WTC11 (cell line): ENCODE results near the gene KLC3.

Experiments used
- ATF1 ChIP-seq: sonication (generic); formaldehyde crosslinking; IDR thresholded peaks from 2 replicates; pipeline ENCODE4 v1.8.1; 2023; ENCODE audit warnings: mild to moderate bottlenecking, moderate library complexity, missing genetic modification reagents
- CBFB ChIP-seq: sonication (generic); formaldehyde crosslinking; IDR thresholded peaks from 2 replicates; pipeline ENCODE4 v1.8.1; 2022; ENCODE audit warnings: mild to moderate bottlenecking, low read depth, missing genetic modification reagents
- CDX4 ChIP-seq: fragments of 250-450 bp; sonication (Bioruptor Pico); IDR thresholded peaks from 2 replicates; pipeline ENCODE4 v1.9.0; 2021; ENCODE audit warnings: moderate library complexity, mild to moderate bottlenecking, inconsistent platforms, borderline replicate concordance
- CREB1 ChIP-seq: sonication (generic); formaldehyde crosslinking; IDR thresholded peaks from 2 replicates; pipeline ENCODE4 v1.8.0; 2023; ENCODE audit warnings: mild to moderate bottlenecking, missing genetic modification reagents
- CTCF ChIP-seq: fragments of 200-600 bp; IDR thresholded peaks from 2 replicates; pipeline ENCODE4 v1.8.0; 2022; ENCODE audit warnings: antibody characterized with exemption
- ESRRA ChIP-seq: sonication (generic); formaldehyde crosslinking; IDR thresholded peaks from 2 replicates; pipeline ENCODE4 v1.8.1; 2022; ENCODE audit warnings: mild to moderate bottlenecking, missing genetic modification reagents, borderline replicate concordance
- HMGXB4 ChIP-seq: sonication (generic); formaldehyde crosslinking; IDR thresholded peaks from 2 replicates; pipeline ENCODE4 v1.8.1; 2023; ENCODE audit warnings: mild to moderate bottlenecking, moderate library complexity, missing genetic modification reagents
- IRF1 ChIP-seq: sonication (generic); formaldehyde crosslinking; IDR thresholded peaks from 2 replicates; pipeline ENCODE4 v1.8.0; 2023; ENCODE audit warnings: missing genetic modification reagents
- OVOL2 ChIP-seq: fragments of 250-450 bp; sonication (Bioruptor Pico); IDR thresholded peaks from 2 replicates; pipeline ENCODE4 v1.9.0; 2021; ENCODE audit warnings: mild to moderate bottlenecking, borderline replicate concordance
- ZNF263 ChIP-seq: sonication (generic); formaldehyde crosslinking; IDR thresholded peaks from 2 replicates; pipeline ENCODE4 v1.8.1; 2022; ENCODE audit warnings: low read depth, mild to moderate bottlenecking, moderate library complexity, missing genetic modification reagents

GRCh38 chr19:45354241-45354842 is 13.8 kb downstream of the KLC3 start:
- TF ChIP-seq CBFB (CRISPR knock-in tag): no peak
- TF ChIP-seq CTCF: no peak
- TF ChIP-seq IRF1: no peak
- TF ChIP-seq ESRRA (CRISPR knock-in tag): no peak
- TF ChIP-seq CDX4: no peak
- no peak for TF ChIP-seq HMGXB4 (CRISPR knock-in tag)
- TF ChIP-seq OVOL2 (CRISPR knock-in tag): no peak
- TF ChIP-seq ZNF263: no peak
- no peak for TF ChIP-seq CREB1 (CRISPR knock-in tag)
- no peak for TF ChIP-seq ATF1 (CRISPR knock-in tag)
